Large intestine (tissue), 3 donors: ENCODE data around the gene CRYM. TPM values are rescaled to one million over a fixed set of nuclear protein-coding genes. Genes with fewer than 3 reads are reported as not detected.

ENCODE experiments used
- DNase-seq, 2 donors: peaks; one replicate each; pipeline versions ENCODE4 v3.0.0 to v3.0.0-alpha.2; 2013
- H3K27ac ChIP-seq: one replicate; pipeline ENCODE4 v1.5.1; 2013; ENCODE audit warnings: low read length
- H3K27me3 ChIP-seq: 2 replicates; pipeline ENCODE4 v1.6.1; 2013; ENCODE audit warnings: low read length; ENCODE audit not compliant: control insufficient read depth, insufficient read depth
- H3K36me3 ChIP-seq: 2 replicates; pipeline ENCODE4 v1.6.1; 2013; ENCODE audit warnings: low read length; ENCODE audit not compliant: control insufficient read depth, insufficient read depth
- H3K4me1 ChIP-seq: one replicate; pipeline ENCODE4 v1.6.1; 2013; ENCODE audit warnings: low read length; ENCODE audit not compliant: control insufficient read depth, insufficient read depth
- H3K4me3 ChIP-seq: one replicate; pipeline ENCODE4 v1.5.1; 2013; ENCODE audit warnings: low read length
- H3K9me3 ChIP-seq: one replicate; pipeline ENCODE4 v1.6.1; 2013; ENCODE audit warnings: mild to moderate bottlenecking, low read depth, low read length, moderate library complexity; ENCODE audit not compliant: control insufficient read depth
- WGBS: methylation state at CpG from one replicate; pipeline ENCODE4 v1.1.5; 2013; ENCODE audit warnings: low lambda C conversion rate; ENCODE audit not compliant: insufficient coverage; 5-methylcytosine and 5-hydroxymethylcytosine counted together
- polyA plus RNA-seq: library from polyadenylated mRNA; unstranded; fragments of 120-200 nt; gene quantifications from one replicate; pipeline ENCODE4 v1.2.1, GENCODE V29; 2013

Gene CRYM
- polyA plus RNA-seq, 1 donor = 4.0 TPM

GRCh38 chr16:21265104-21265837 is 12.8 kb downstream of the CRYM start:
- Histone ChIP-seq H3K4me3 (no peak overlapping the region), H3K4me1 (peaks cover 31% of the 10 kb centered on the region), H3K36me3 (no peaks in the 10 kb centered on the region), H3K27me3 (no peaks in the 10 kb centered on the region), H3K27ac (no peak overlapping the region), H3K9me3 (no peaks in the 10 kb centered on the region)
- WGBS = 100% methylated on average over 2 of the region's 9 CpGs
- no peak for DNase-seq

- Histone ChIP-seq H3K27ac (peak overlapping the region; percentile 9), H3K4me3 (no peak overlapping the region), H3K9me3 (no peaks in the 10 kb centered on the region), H3K4me1 (peaks cover 37% of the 10 kb centered on the region), H3K27me3 (no peaks in the 10 kb centered on the region), H3K36me3 (no peaks in the 10 kb centered on the region)
- WGBS = no CpG with 5 or more reads among the region's 4 CpGs
- DNase-seq = no peak
Observed at GRCh38 chr16:21264571-21265036, 13.5 kb downstream of the CRYM start.

- Histone ChIP-seq H3K4me1 (peaks cover 37% of the 10 kb centered on the region), H3K27ac (peak overlapping the region; percentile 9), H3K9me3 (no peaks in the 10 kb centered on the region), H3K27me3 (no peaks in the 10 kb centered on the region), H3K4me3 (no peak overlapping the region), H3K36me3 (no peaks in the 10 kb centered on the region)
- 6% methylated on average over 4 of the region's 14 CpGs for WGBS
- DNase-seq = peak in 1 of 2 donors; percentile 59
Observed at GRCh38 chr16:21263640-21264570, 14.2 kb downstream of the CRYM start.

- DNase-seq = no peak
- H3K4me3 ChIP-seq = no peak overlapping the region
- H3K9me3 ChIP-seq = no peaks in the 10 kb centered on the region
- WGBS = no CpG with 5 or more reads among the region's 12 CpGs
- no peaks in the 10 kb centered on the region for H3K27me3 ChIP-seq
- H3K27ac ChIP-seq = no peak overlapping the region
- H3K36me3 ChIP-seq = no peaks in the 10 kb centered on the region
- H3K4me1 ChIP-seq = peaks cover 37% of the 10 kb centered on the region
Observed at GRCh38 chr16:21262779-21263639, 15.1 kb downstream of the CRYM start.

GRCh38 chr16:21260870-21261791 is 17.0 kb downstream of the CRYM start:
- Histone ChIP-seq H3K27me3 (no peaks in the 10 kb centered on the region), H3K9me3 (no peaks in the 10 kb centered on the region), H3K36me3 (no peaks in the 10 kb centered on the region), H3K4me1 (peaks cover 37% of the 10 kb centered on the region), H3K4me3 (no peak overlapping the region), H3K27ac (peak overlapping the region; percentile 63)
- peak; percentile 86 to 97 for DNase-seq
- WGBS = 60% methylated on average over 1 of the region's 9 CpGs

GRCh38 chr16:21257284-21257683 is 20.8 kb downstream of the CRYM start:
- Histone ChIP-seq H3K4me3 (no peak overlapping the region), H3K36me3 (peaks cover 7% of the 10 kb centered on the region), H3K4me1 (peaks cover 21% of the 10 kb centered on the region), H3K27me3 (no peaks in the 10 kb centered on the region), H3K27ac (no peak overlapping the region), H3K9me3 (no peaks in the 10 kb centered on the region)
- WGBS = no CpG with 5 or more reads among the region's 4 CpGs
- no peak for DNase-seq

GRCh38 chr16:21256636-21257035 is 21.5 kb downstream of the CRYM start:
- no peak for DNase-seq
- Histone ChIP-seq H3K9me3 (no peaks in the 10 kb centered on the region), H3K27me3 (no peaks in the 10 kb centered on the region), H3K4me1 (peaks cover 15% of the 10 kb centered on the region), H3K4me3 (no peak overlapping the region), H3K27ac (no peak overlapping the region), H3K36me3 (peaks cover 10% of the 10 kb centered on the region)
- no CpG with 5 or more reads among the region's 2 CpGs for WGBS

- H3K9me3 ChIP-seq = no peaks in the 10 kb centered on the region
- DNase-seq = no peak
- 100% methylated on average over 1 of the region's 3 CpGs for WGBS
- no peak overlapping the region for H3K4me3 ChIP-seq
- H3K27ac ChIP-seq = no peak overlapping the region
- H3K36me3 ChIP-seq = peaks cover 37% of the 10 kb centered on the region
- no peaks in the 10 kb centered on the region for H3K4me1 ChIP-seq
- H3K27me3 ChIP-seq = no peaks in the 10 kb centered on the region
Observed at GRCh38 chr16:21253470-21253869, 24.6 kb downstream of the CRYM start.

- no peak for DNase-seq
- no peaks in the 10 kb centered on the region for H3K9me3 ChIP-seq
- no peaks in the 10 kb centered on the region for H3K27me3 ChIP-seq
- H3K36me3 ChIP-seq = peaks cover 41% of the 10 kb centered on the region
- H3K27ac ChIP-seq = no peak overlapping the region
- H3K4me3 ChIP-seq = no peak overlapping the region
- 95% methylated on average over 3 of the region's 15 CpGs for WGBS
- peaks cover 3% of the 10 kb centered on the region for H3K4me1 ChIP-seq
Observed at GRCh38 chr16:21250072-21250923, 27.8 kb downstream of the CRYM start.
